ENCODE results near the gene FCRL5. TPM values are rescaled to one million over a fixed set of nuclear protein-coding genes. Genes with fewer than 3 reads are reported as not detected.
A peak's percentile ranks its signal among the peaks of the same experiment; 100 is the strongest.

FCRL5 gene
- total and polyA plus RNA-seq, 10 of the 15 experiments (the other 5 are each of a cell fraction or from before 2014, with no cell fraction given), result 1.1 to 136 (median 7.0) TPM

GRCh38 chr1:157596384-157596783 is 44.1 kb upstream of the FCRL5 start (continued):
- no peak for TF ChIP-seq MEF2B (IDR thresholded peaks at IDR 0.05; ENCODE audit: partially characterized antibody, poor library complexity, severe bottlenecking)
- peak; percentile 65 for TF ChIP-seq ATF2 (IDR thresholded peaks at IDR 0.05; ENCODE audit: low read length)
- TF ChIP-seq EZH2 (IDR thresholded peaks at IDR 0.05; ENCODE audit: borderline replicate concordance, control insufficient read depth, low read depth, low read length), result no peak
- TF ChIP-seq LARP7 (IDR thresholded peaks at IDR 0.05), result no peak
- TF ChIP-seq NRF1 (conservative IDR thresholded peaks at IDR 0.05; ENCODE audit: low read depth, low read length), result no peak
- TF ChIP-seq USF1 (IDR thresholded peaks at IDR 0.05; ENCODE audit: borderline replicate concordance, extremely low read length, insufficient read depth, low read depth, low read length), result no peak
- peak in 1 of 2 experiments; percentile 53; a peak in 1 of 4 replicates for TF ChIP-seq ETV6 (conservative IDR thresholded peaks at IDR 0.05 in 1 of 2, IDR thresholded peaks at IDR 0.05 in 1 of 2; ENCODE audit: borderline replicate concordance in 1 of 2, low read depth in 1 of 2)
- TF ChIP-seq MYB (IDR thresholded peaks at IDR 0.05; ENCODE audit: borderline replicate concordance, low read depth, low read length), result no peak
- TF ChIP-seq ZNF207 (IDR thresholded peaks at IDR 0.05; ENCODE audit: borderline replicate concordance), result no peak

DNA sequence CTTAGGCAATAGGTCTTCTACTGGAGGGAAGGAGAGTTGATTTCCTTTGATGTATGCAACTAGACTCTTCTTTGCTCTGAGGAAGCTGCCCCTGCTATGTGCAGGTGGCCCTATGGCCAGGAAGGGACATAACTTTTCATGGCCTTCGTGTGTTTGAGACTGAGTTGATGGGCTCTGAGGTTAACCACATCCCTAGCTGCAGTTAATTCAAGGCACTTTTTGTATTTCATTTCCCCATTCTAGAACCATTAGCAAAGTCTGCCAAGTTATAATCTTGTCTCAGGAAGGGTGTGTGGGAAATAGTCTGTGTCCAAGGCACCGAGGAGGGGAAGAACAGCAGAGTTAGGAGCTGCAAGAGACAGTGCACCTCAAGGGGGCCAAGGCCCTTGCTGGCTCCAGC is 43.0 kb upstream of the FCRL5 start:
- 0% methylated on average over 2 of the region's 2 CpGs for WGBS (ENCODE audit: insufficient coverage, insufficient replicate concordance, low lambda C conversion rate, missing lambda C conversion rate)
- intact Hi-C loops (cut with micrococcal nuclease; ENCODE audit: unreplicated experiment) (no loop called here), in situ Hi-C loops (cut with MboI) (no loop called here)
- ChIA-PET POLR2A (interaction anchor here (0.6 to 1.7 kb wide), 4 partner anchors 12 to 267 kb away, joined by 3 read pairs; no protein-coding TSS in a partner anchor), CTCF (interaction anchor here (0.8 to 5.7 kb wide), 20 partner anchors 9 to 225 kb away, joined by 3 to 51 read pairs (median 3); no protein-coding TSS in a partner anchor), SMC1A (ENCODE audit: uncharacterized antibody, unreplicated experiment) (interaction anchor here (1.3 to 3.3 kb wide), 8 partner anchors 10 to 89 kb away, joined by 3 to 34 read pairs (median 7); partner anchors contain the start of gene FCRL5), RAD21 (ENCODE audit: unreplicated experiment) (interaction anchor here (0.7 to 4.1 kb wide), 8 partner anchors 15 to 368 kb away, joined by 3 to 31 read pairs (median 6); no protein-coding TSS in a partner anchor)
- Histone ChIP-seq H3K4me2 (ENCODE audit: control insufficient read depth, insufficient read depth) (peak overlapping the region; percentile 64), H4K20me1 (ENCODE audit: control insufficient read depth, insufficient read depth) (no peaks in the 10 kb centered on the region), H3K9ac (ENCODE audit: control insufficient read depth, insufficient read depth, low read length) (no peak overlapping the region), H3K27ac (ENCODE audit: control insufficient read depth, insufficient read depth) (no peak overlapping the region), H3K4me1 (ENCODE audit: control insufficient read depth, insufficient read depth, low read length) (peaks cover 35% of the 10 kb centered on the region), H2AFZ (ENCODE audit: control insufficient read depth, low read depth, low read length) (no peak overlapping the region), H3K79me2 (ENCODE audit: control insufficient read depth, insufficient read depth, low read length) (no peaks in the 10 kb centered on the region), H3K4me3 (no peak overlapping the region), H3K27me3 (replicated peaks in 1 of 2; ENCODE audit: control insufficient read depth in 2 of 2, insufficient read depth in 2 of 2, low read length in 1 of 2) (no peaks in the 10 kb centered on the region), H3K36me3 (ENCODE audit: control insufficient read depth in 2 of 2, insufficient read depth in 2 of 2, low read length in 1 of 2) (no peaks in the 10 kb centered on the region), H3K9me3 (replicated peaks; ENCODE audit: control insufficient read depth, insufficient read depth, low read length) (no peaks in the 10 kb centered on the region)
- peak; percentile 83 for ATAC-seq
- no TSS peak for BruUV-seq (replicated peaks)
- DNase-seq (ENCODE audit: low read depth, low spot score), result peak; percentile 78
- peak; percentile 80 for FAIRE-seq
- peak; percentile 45; the same call in 1 of the 2 replicates for TF ChIP-seq ATF7 (IDR thresholded peaks at IDR 0.05; ENCODE audit: low read depth)
- TF ChIP-seq SREBF2 (IDR thresholded peaks at IDR 0.05; ENCODE audit: low read length), result no peak
- no peak for TF ChIP-seq PML (IDR thresholded peaks at IDR 0.05; ENCODE audit: low read length)
- no peak for TF ChIP-seq SUZ12 (IDR thresholded peaks at IDR 0.05; ENCODE audit: unreplicated experiment)
- peak; percentile 91 for TF ChIP-seq ATF2 (IDR thresholded peaks at IDR 0.05; ENCODE audit: low read length)
- peak; percentile 90; the same call in 1 of the 2 replicates for TF ChIP-seq MTA3 (IDR thresholded peaks at IDR 0.05; ENCODE audit: borderline replicate concordance, low read length)
- no peak for TF ChIP-seq HDAC2 (IDR thresholded peaks at IDR 0.05)
- peak; percentile 92 for TF ChIP-seq IKZF1 (conservative IDR thresholded peaks at IDR 0.05)
- peak; percentile 51; the same call in 1 of the 2 replicates for TF ChIP-seq GABPA (IDR thresholded peaks at IDR 0.05; ENCODE audit: low read depth)
- no peak for TF ChIP-seq FOXK2 (IDR thresholded peaks at IDR 0.05)

All from GM12878 (cell line).